HG03520 (cell line): ENCODE results near the gene COBLL1.
"Not testable (repeated sequence)": the region's sequence is repeated elsewhere in the genome, so short reads cannot be mapped to it uniquely, and the experiment has no call there.

Experiments used
- ATAC-seq: cut with Tn5 transposase; IDR thresholded peaks from one replicate; pipeline ENCODE4 v1.9.1; 2021; ENCODE audit warnings: mild to moderate bottlenecking, moderate library complexity; ENCODE audit not compliant: unreplicated experiment

Gene COBLL1

GRCh38 chr2:164841719-164842623 is at the start of gene COBLL1:
TSS of gene COBLL1 (minus strand) at chr2:164841823. CDS start at chr2:164841196, 627 bp downstream.
- ATAC-seq: peak; percentile 55

GRCh38 chr2:164890544-164890943 is 48.9 kb upstream of the COBLL1 start:
- no peak for ATAC-seq

- ATAC-seq: no peak
These were observed 47.0 kb upstream of the COBLL1 start for GRCh38 chr2:164888592-164888991.

GRCh38 chr2:164887434-164888144 is 46.0 kb upstream of the COBLL1 start:
- ATAC-seq: no peak

GRCh38 chr2:164882276-164882675 is 40.7 kb upstream of the COBLL1 start:
- ATAC-seq: no peak

- ATAC-seq: no peak
These were observed 39.9 kb upstream of the COBLL1 start for GRCh38 chr2:164881524-164881923.

- ATAC-seq: no peak
These were observed 38.4 kb upstream of the COBLL1 start for GRCh38 chr2:164879901-164880535.

- ATAC-seq: no peak
These were observed 36.3 kb upstream of the COBLL1 start for GRCh38 chr2:164877927-164878326.

GRCh38 chr2:164877169-164877568 is 35.5 kb upstream of the COBLL1 start:
- no peak for ATAC-seq

- ATAC-seq: no peak
These were observed 33.9 kb upstream of the COBLL1 start for GRCh38 chr2:164875334-164876205.

GRCh38 chr2:164873210-164873908 is 31.7 kb upstream of the COBLL1 start:
- no peak for ATAC-seq

GRCh38 chr2:164871404-164871803 is 29.8 kb upstream of the COBLL1 start:
- ATAC-seq: no peak

GRCh38 chr2:164869420-164869772 is 27.8 kb upstream of the COBLL1 start:
- ATAC-seq: no peak

GRCh38 chr2:164868563-164869419 is 27.2 kb upstream of the COBLL1 start:
- no peak for ATAC-seq

GRCh38 chr2:164867779-164868397 is 26.3 kb upstream of the COBLL1 start:
- ATAC-seq: no peak

GRCh38 chr2:164866381-164866780 is 24.8 kb upstream of the COBLL1 start:
- ATAC-seq: not testable (repeated sequence)

GRCh38 chr2:164860694-164861042 is 19.0 kb upstream of the COBLL1 start:
- ATAC-seq: no peak

- ATAC-seq: not testable (repeated sequence)
These were observed 18.5 kb upstream of the COBLL1 start for GRCh38 chr2:164859906-164860693.
